K562 treated with DMSO at 1 percent for 4 hours (cell line): ENCODE results near the gene BBS9. TPM values are rescaled to one million over a fixed set of nuclear protein-coding genes. Genes with fewer than 3 reads are reported as not detected.

Source experiments
- total RNA-seq: library from RNA; unstranded; fragments of 300-600 nt; gene quantifications from 2 replicates; pipeline ENCODE4 v1.2.3, GENCODE V29; 2022; ENCODE audit not compliant: insufficient read depth

Gene BBS9
- 0.50 and 1.7 TPM in 2 replicates for total RNA-seq

GRCh38 chr7:33128990-33129805 is at the start of gene BBS9:
Gene BBS9 (plus strand): TSS chr7:33129564. CDS start chr7:33146253, 16,689 bp downstream.

DNA sequence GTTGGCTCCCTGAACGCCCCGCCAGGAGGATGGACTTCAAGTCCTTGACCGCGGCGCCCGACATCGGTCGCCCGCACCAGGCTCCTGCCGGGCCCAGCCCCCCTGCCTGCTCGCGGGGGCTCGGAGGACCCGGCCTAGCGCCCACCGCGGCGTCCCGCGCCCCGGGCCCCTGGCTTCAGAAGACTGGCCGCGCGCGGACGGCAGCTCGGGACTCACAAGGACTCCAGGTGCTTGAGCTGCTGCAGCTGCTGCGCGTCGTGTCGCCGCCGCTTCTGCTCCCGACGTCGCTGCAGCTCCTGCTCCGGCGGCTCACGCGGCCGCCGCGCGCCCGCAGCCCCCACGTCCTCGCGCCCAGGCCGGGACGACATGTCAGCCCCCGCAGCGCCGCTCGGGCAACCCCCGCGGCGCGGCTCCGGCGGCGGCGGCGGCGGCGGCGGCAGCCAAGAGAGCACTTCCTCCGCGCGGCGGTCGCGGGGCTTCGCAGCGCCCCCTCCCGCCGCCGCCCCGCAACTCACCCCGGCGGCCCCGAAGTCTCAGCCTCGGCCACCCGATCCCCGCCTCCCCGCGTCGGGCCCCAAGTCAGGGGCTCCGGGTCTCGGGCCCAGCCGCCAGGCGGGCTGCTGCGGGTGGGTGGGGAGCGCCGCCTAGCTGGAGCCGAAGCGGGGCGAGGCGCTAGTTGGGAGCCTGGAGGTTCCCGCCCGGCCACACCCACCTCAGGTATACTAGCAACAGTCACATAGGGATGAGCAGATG is 20.2 kb upstream of the BBS9 start, which contains the start of gene RP9:
Gene RP9, minus strand, starts transcription at position 400 of the 753 bp plus-strand sequence. Its CDS starts 32 bp downstream, at position 368.

Other genes with a start within 250 kb of the BBS9 start
- gene KBTBD2, start 237.8 kb upstream of the BBS9 start, total RNA-seq, result 20.8 and 28.3 TPM in 2 replicates
- 34.4 and 62.5 TPM in 2 replicates for gene FKBP9, start 172.1 kb upstream of the BBS9 start, total RNA-seq
- 20.1 and 21.4 TPM in 2 replicates for gene NT5C3A, start 66.8 kb upstream of the BBS9 start, total RNA-seq
- 20.9 and 23.9 TPM in 2 replicates for gene RP9, start 20.2 kb upstream of the BBS9 start, total RNA-seq